ENCODE data around the gene DHRSX.

- TF ChIP-seq, protein P1, sequence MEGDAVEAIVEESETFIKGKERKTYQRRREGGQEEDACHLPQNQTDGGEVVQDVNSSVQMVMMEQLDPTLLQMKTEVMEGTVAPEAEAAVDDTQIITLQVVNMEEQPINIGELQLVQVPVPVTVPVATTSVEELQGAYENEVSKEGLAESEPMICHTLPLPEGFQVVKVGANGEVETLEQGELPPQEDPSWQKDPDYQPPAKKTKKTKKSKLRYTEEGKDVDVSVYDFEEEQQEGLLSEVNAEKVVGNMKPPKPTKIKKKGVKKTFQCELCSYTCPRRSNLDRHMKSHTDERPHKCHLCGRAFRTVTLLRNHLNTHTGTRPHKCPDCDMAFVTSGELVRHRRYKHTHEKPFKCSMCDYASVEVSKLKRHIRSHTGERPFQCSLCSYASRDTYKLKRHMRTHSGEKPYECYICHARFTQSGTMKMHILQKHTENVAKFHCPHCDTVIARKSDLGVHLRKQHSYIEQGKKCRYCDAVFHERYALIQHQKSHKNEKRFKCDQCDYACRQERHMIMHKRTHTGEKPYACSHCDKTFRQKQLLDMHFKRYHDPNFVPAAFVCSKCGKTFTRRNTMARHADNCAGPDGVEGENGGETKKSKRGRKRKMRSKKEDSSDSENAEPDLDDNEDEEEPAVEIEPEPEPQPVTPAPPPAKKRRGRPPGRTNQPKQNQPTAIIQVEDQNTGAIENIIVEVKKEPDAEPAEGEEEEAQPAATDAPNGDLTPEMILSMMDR (conservative IDR thresholded peaks at IDR 0.05; ENCODE audit: low read depth, low read length), result no peak
- TF ChIP-seq EZH2 (IDR thresholded peaks at IDR 0.05; ENCODE audit: low read length, unreplicated experiment) (no peak), EZH2phosphoT487 (IDR thresholded peaks at IDR 0.05; ENCODE audit: borderline replicate concordance, low read length) (no peak)
These were observed 176.6 kb downstream of the DHRSX start for GRCh38 chrX:2324151-2324550.

Measured in PC-3 (cell line).